Adrenal gland (tissue), 5 donors: Measurements from ENCODE around the gene PNPLA5.

Experiments
- POLR2A ChIP-seq, 2 donors: fragments of 450-650 bp; IDR thresholded peaks; one replicate each; pipeline ENCODE4 v1.6.1; 2017; ENCODE audit warnings: antibody characterized with exemption in 2 of 2, mild to moderate bottlenecking in 2 of 2, moderate library complexity in 1 of 2
- TF ChIP-seq, protein P1 (sequence below), 6 experiments: fragments of 450-650 bp in 4 of 6; fragments of 200-600 bp in 2 of 6; sonication (generic) in 1 of 6; IDR thresholded peaks; 1 replicate in 5 of 6; 2 replicates in 1 of 6; pipeline versions ENCODE4 v1.5.1 to v1.8.0; 2016 to 2021; ENCODE audit warnings: antibody characterized with exemption in 6 of 6, mild to moderate bottlenecking in 2 of 6, moderate library complexity in 1 of 6
- donor health status: DM: no; HTN: no; CAD: no.

DNA sequence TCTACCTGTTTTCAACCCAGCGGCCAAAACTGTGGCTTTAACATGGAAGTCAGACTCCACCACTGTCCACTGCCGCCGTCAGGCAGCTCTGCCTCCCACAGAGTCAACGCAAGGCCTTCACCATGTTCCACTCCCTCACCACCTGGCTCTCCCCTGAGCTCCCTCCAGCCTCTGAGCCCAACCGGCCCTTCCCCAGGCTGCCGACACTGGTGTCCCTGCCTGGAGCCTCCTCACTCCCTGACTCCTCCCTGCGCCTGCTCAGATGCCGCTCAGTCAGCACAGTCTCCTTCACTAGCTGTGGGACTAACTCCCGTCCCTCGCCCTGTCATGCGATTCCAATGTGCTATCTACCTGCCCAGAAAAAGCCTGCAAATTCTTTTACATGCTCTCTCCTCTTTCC, 45.8 kb downstream of the PNPLA5 start:
- TF ChIP-seq, protein P1, sequence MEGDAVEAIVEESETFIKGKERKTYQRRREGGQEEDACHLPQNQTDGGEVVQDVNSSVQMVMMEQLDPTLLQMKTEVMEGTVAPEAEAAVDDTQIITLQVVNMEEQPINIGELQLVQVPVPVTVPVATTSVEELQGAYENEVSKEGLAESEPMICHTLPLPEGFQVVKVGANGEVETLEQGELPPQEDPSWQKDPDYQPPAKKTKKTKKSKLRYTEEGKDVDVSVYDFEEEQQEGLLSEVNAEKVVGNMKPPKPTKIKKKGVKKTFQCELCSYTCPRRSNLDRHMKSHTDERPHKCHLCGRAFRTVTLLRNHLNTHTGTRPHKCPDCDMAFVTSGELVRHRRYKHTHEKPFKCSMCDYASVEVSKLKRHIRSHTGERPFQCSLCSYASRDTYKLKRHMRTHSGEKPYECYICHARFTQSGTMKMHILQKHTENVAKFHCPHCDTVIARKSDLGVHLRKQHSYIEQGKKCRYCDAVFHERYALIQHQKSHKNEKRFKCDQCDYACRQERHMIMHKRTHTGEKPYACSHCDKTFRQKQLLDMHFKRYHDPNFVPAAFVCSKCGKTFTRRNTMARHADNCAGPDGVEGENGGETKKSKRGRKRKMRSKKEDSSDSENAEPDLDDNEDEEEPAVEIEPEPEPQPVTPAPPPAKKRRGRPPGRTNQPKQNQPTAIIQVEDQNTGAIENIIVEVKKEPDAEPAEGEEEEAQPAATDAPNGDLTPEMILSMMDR (IDR thresholded peaks at IDR 0.05): no peak
- no peak for TF ChIP-seq POLR2A (IDR thresholded peaks at IDR 0.05)
